Spleen (tissue), 11 donors: ENCODE measurements around the gene LPP. TPM values are rescaled to one million over a fixed set of nuclear protein-coding genes. Genes with fewer than 3 reads are reported as not detected.

Experiments
- DNase-seq: peaks from one replicate; pipeline ENCODE4 v3.0.0-alpha.2; 2020
- H3K27ac ChIP-seq, 8 donors: fragments of 200-600 bp; sonication (generic) in 7 of 8; 1 replicate in 4 of 8; 2 replicates in 4 of 8; pipeline versions ENCODE4 v1.5.0 to v1.8.0; 2016 to 2021; ENCODE audit warnings: inconsistent platforms in 4 of 8, mild to moderate bottlenecking in 4 of 8, moderate library complexity in 1 of 8
- H3K27me3 ChIP-seq, 7 donors: fragments of 200-600 bp; sonication (generic) in 6 of 7; replicated peaks in 1 of 7; 1 replicate in 4 of 7; 2 replicates in 3 of 7; pipeline versions ENCODE4 v1.5.0 to v1.8.0; 2016 to 2021; ENCODE audit warnings: inconsistent platforms in 3 of 7, mild to moderate bottlenecking in 1 of 7
- H3K36me3 ChIP-seq, 6 donors: fragments of 200-600 bp; sonication (generic) in 5 of 6; 1 replicate in 4 of 6; 2 replicates in 2 of 6; pipeline versions ENCODE4 v1.5.0 to v1.8.0; 2016 to 2021; ENCODE audit warnings: inconsistent platforms in 2 of 6
- H3K4me1 ChIP-seq, 6 donors: fragments of 200-600 bp; sonication (generic) in 5 of 6; 1 replicate in 3 of 6; 2 replicates in 3 of 6; pipeline versions ENCODE4 v1.5.0 to v1.8.0; 2016 to 2021; ENCODE audit warnings: inconsistent platforms in 3 of 6
- H3K4me3 ChIP-seq, 8 donors: fragments of 200-600 bp; sonication (generic) in 7 of 8; 1 replicate in 4 of 8; 2 replicates in 4 of 8; pipeline versions ENCODE4 v1.5.0 to v1.8.0; 2016 to 2021; ENCODE audit warnings: inconsistent platforms in 4 of 8, mild to moderate bottlenecking in 4 of 8, moderate library complexity in 2 of 8
- H3K9me3 ChIP-seq, 8 donors: fragments of 200-600 bp; sonication (generic) in 7 of 8; 1 replicate in 4 of 8; 2 replicates in 4 of 8; pipeline versions ENCODE4 v1.5.0 to v1.8.0; 2016 to 2021; ENCODE audit warnings: inconsistent platforms in 4 of 8
- POLR2A ChIP-seq, 3 donors: fragments of 450-650 bp; IDR thresholded peaks; one replicate each; pipeline ENCODE4 v1.5.1; 2017; ENCODE audit warnings: antibody characterized with exemption in 3 of 3, mild to moderate bottlenecking in 1 of 3
- POLR2AphosphoS5 ChIP-seq, 3 donors: sonication (generic); formaldehyde crosslinking; IDR thresholded peaks; one replicate each; pipeline ENCODE4 v1.5.1; 2017; ENCODE audit warnings: antibody characterized with exemption in 3 of 3
- WGBS, 5 donors: extraction: QIAGEN DNeasy Blood & Tissue Kit in 3 of 5; methylation state at CpG; one replicate each; pipeline versions ENCODE4 v1.1.5 to v1.1.7; 2013 to 2018; 5-methylcytosine and 5-hydroxymethylcytosine counted together
- intact Hi-C: fragments of 100-400 bp; cut with DNase I; formaldehyde crosslinking; loops from one replicate; pipeline ENCODE4 v1.15.0; 2023; ENCODE audit warnings: low total_unique reads
- polyA plus RNA-seq, 3 donors: library from polyadenylated mRNA; stranded (reverse); fragments of 200-250 nt; gene quantifications; one replicate each; pipeline ENCODE4 v1.2.1, GENCODE V29; 2013
- total RNA-seq, 7 donors: library from RNA; depleted of rRNA in 3 of 7; stranded (reverse); fragments of >200 nt in 3 of 7; fragmentation: NEBNext Ultra II Directional in 4 of 7; extraction: Animal tissue kit (Norgen Biotek cat#: 25700) in 4 of 7; gene quantifications; one replicate each; pipeline versions ENCODE4 v1.1.0 to v1.2.1, GENCODE V29; 2016 to 2021
- TF ChIP-seq, protein P1 (sequence below), 11 experiments: fragments of 200-600 bp in 7 of 11; fragments of 450-650 bp in 4 of 11; sonication (generic) in 4 of 11; IDR thresholded peaks in 8 of 11; conservative IDR thresholded peaks in 3 of 11; 1 replicate in 7 of 11; 2 replicates in 4 of 11; pipeline versions ENCODE4 v1.4.0 to v1.8.0; 2016 to 2021; ENCODE audit warnings: antibody characterized with exemption in 11 of 11, inconsistent platforms in 4 of 11, mild to moderate bottlenecking in 1 of 11
- donor health status: healthy with polysubstance abuse.
- donor health status: DM: no; HTN: no; CAD: no; lungs with moderate emphysema.
- donor health status: DM: no; HTN: no; CAD: no.
- donor health status: Bipolar disorder and iron deficiency.
- donor health status: healthy.
- donor health status: DM: no; HTN: no; CAD: no.
- donor health status: DM: yes; HTN: yes; CAD: no.

Gene LPP
- total and polyA plus RNA-seq, 10 donors: 2.4 to 270 (median 156) TPM

- H3K9me3 ChIP-seq: no peaks in the 10 kb centered on the region
- intact Hi-C loops: no loop called here
- H3K27me3 ChIP-seq: no peaks in the 10 kb centered on the region
- H3K4me3 ChIP-seq: no peak overlapping the region
- H3K27ac ChIP-seq: peak overlapping the region in 4 of 8 donors; percentile 11 to 42 (median 35)
- 70 to 89% (median 78%) methylated on average over 4 of the region's 4 CpGs for WGBS, 5 donors
- TF ChIP-seq POLR2A (IDR thresholded peaks at IDR 0.05) (no peak), POLR2AphosphoS5 (IDR thresholded peaks at IDR 0.05) (peak in 1 of 3 donors; percentile 24)
- TF ChIP-seq, protein P1, sequence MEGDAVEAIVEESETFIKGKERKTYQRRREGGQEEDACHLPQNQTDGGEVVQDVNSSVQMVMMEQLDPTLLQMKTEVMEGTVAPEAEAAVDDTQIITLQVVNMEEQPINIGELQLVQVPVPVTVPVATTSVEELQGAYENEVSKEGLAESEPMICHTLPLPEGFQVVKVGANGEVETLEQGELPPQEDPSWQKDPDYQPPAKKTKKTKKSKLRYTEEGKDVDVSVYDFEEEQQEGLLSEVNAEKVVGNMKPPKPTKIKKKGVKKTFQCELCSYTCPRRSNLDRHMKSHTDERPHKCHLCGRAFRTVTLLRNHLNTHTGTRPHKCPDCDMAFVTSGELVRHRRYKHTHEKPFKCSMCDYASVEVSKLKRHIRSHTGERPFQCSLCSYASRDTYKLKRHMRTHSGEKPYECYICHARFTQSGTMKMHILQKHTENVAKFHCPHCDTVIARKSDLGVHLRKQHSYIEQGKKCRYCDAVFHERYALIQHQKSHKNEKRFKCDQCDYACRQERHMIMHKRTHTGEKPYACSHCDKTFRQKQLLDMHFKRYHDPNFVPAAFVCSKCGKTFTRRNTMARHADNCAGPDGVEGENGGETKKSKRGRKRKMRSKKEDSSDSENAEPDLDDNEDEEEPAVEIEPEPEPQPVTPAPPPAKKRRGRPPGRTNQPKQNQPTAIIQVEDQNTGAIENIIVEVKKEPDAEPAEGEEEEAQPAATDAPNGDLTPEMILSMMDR (IDR thresholded peaks at IDR 0.05 in 8 of 11, conservative IDR thresholded peaks at IDR 0.05 in 3 of 11): no peak
- H3K4me1 ChIP-seq: peaks cover 10 to 75% (median 28%) of the 10 kb centered on the region in 6 donors
- H3K36me3 ChIP-seq: no peaks in the 10 kb centered on the region
- no peak for DNase-seq
Measured at GRCh38 chr3:188283347-188283746, 129.4 kb downstream of the LPP start.

DNA sequence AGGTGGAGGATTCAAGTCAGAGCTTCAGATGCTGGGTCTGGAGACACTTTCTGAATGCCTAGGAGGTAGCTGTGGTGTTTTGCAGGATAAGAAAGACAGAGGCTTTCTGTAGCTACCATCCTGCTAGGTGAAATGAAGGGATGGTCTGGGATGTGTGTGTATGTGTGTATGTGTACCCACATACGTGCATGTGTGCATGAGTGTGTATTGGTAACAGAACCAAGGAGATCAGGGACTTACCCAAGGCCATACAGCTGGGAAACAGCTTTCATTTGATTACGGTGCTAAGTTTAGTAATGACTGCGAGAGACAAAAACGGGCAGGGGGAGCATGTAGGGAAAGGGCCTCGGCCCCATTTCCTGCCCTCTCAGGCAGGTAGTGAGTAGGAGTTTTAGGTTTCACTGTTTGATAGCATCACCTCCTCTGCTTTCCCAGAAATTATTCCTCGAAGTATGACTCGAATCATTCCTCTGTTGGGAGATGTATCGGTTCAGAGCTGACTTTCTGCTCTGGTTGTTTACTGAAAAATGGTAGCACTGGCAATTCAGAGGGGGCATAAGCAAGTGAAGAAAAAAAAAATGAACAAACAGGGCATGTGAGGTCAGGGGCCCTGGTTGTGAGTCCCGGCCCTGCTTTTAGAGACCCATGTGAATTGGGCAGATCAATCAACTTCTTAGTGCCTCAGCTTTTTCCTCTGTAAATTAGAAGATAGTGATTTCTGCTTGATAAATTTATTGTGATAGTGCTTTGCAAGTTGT lies 130.7 kb downstream of the LPP start:
- no peak overlapping the region for H3K4me3 ChIP-seq
- no peaks in the 10 kb centered on the region for H3K27me3 ChIP-seq
- intact Hi-C loops: no loop called here
- WGBS, 5 donors: 70 to 77% (median 73%) methylated on average over 9 of the region's 9 CpGs
- peak overlapping the region in 3 of 8 donors; percentile 22 to 47 (median 32) for H3K27ac ChIP-seq
- DNase-seq: no peak
- H3K9me3 ChIP-seq: no peaks in the 10 kb centered on the region
- peaks cover 10 to 76% (median 28%) of the 10 kb centered on the region in 6 donors for H3K4me1 ChIP-seq
- TF ChIP-seq POLR2A (IDR thresholded peaks at IDR 0.05) (no peak), POLR2AphosphoS5 (IDR thresholded peaks at IDR 0.05) (no peak)
- TF ChIP-seq, protein P1 (IDR thresholded peaks at IDR 0.05 in 8 of 11, conservative IDR thresholded peaks at IDR 0.05 in 3 of 11): no peak
- H3K36me3 ChIP-seq: no peaks in the 10 kb centered on the region

- H3K4me3 ChIP-seq: no peak overlapping the region
- H3K36me3 ChIP-seq: peaks cover 0 to 9% (median 0%) of the 10 kb centered on the region in 6 donors
- H3K27ac ChIP-seq: peak overlapping the region in 6 of 8 donors; percentile 15 to 58 (median 30)
- DNase-seq: no peak
- no peaks in the 10 kb centered on the region for H3K27me3 ChIP-seq
- H3K9me3 ChIP-seq: no peaks in the 10 kb centered on the region
- intact Hi-C loops: no loop called here
- H3K4me1 ChIP-seq: peaks cover 10 to 85% (median 32%) of the 10 kb centered on the region in 6 donors
- WGBS, 5 donors: 43 to 67% (median 55%) methylated on average over 3 of the region's 3 CpGs
- TF ChIP-seq POLR2A (IDR thresholded peaks at IDR 0.05): no peak
- peak in 1 of 3 donors; percentile 40 for TF ChIP-seq POLR2AphosphoS5 (IDR thresholded peaks at IDR 0.05)
Measured at GRCh38 chr3:188286087-188286513, 132.1 kb downstream of the LPP start.

DNA sequence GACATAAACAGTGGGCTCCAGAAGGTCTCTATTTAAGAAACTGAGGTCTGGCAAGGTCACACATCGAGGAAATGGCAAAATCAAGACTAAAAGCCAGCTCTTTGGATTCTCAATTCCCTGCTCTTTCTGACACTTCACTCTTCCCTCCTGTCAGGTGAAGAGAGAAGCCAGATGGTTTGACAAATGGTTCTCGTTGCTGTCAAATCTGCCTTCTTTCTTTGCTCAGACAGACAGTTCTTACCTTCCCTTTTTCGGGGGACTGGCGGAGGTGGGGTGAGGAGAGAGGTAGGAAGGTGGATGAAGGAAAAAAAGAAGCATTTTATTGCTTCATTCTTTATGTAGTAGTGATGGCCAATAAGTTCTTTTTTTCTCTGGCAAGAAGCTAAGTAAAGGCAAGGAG lies 133.4 kb downstream of the LPP start:
- H3K4me1 ChIP-seq: peaks cover 14 to 95% (median 32%) of the 10 kb centered on the region in 6 donors
- intact Hi-C loops: no loop called here
- TF ChIP-seq, protein P1 (IDR thresholded peaks at IDR 0.05 in 8 of 11, conservative IDR thresholded peaks at IDR 0.05 in 3 of 11): no peak
- no peak for TF ChIP-seq POLR2AphosphoS5 (IDR thresholded peaks at IDR 0.05)
- no peak for TF ChIP-seq POLR2A (IDR thresholded peaks at IDR 0.05)
- H3K36me3 ChIP-seq: peaks cover 0 to 9% (median 0%) of the 10 kb centered on the region in 6 donors
- no peak overlapping the region for H3K4me3 ChIP-seq
- DNase-seq: no peak
- WGBS, 5 donors: 80 to 88% (median 86%) methylated on average over 4 of the region's 4 CpGs
- no peaks in the 10 kb centered on the region for H3K9me3 ChIP-seq
- no peaks in the 10 kb centered on the region for H3K27me3 ChIP-seq
- H3K27ac ChIP-seq: peak overlapping the region in 4 of 8 donors; percentile 22 to 58 (median 43)
